IMR-90 (cell line): ENCODE results near the gene ENO3. TPM values are rescaled to one million over a fixed set of nuclear protein-coding genes. Genes with fewer than 3 reads are reported as not detected.
A peak's percentile ranks its signal among the peaks of the same experiment; 100 is the strongest.

ENCODE experiments used
- ATAC-seq: fragments of 200-7000 bp; cut with Tn5 transposase; 2 replicates; pipeline ENCODE4 v1.9.1; 2020; ENCODE audit warnings: low read depth, mild to moderate bottlenecking, moderate library complexity
- BruUV-seq: library from RNA; stranded (reverse); fragments of 400-500 nt; replicated peaks from 2 replicates; lab custom pipeline; 2021; lab: Mats Ljungman, UMichigan
- CTCF ChIA-PET: fragments of 300-600 bp; formaldehyde crosslinking; extraction: SDS; loops from one replicate; lab custom pipeline; 2021; ENCODE audit warnings: antibody characterized with exemption; lab: Yijun Ruan, JAX
- POLR2A ChIA-PET: fragments of 300-600 bp; sonication (Branson Sonifier 250); formaldehyde crosslinking; loops from one replicate; lab custom pipeline; 2022; ENCODE audit warnings: antibody characterized with exemption; ENCODE audit not compliant: unreplicated experiment; lab: Charles Lee
- DNase-seq: peaks from one replicate; pipeline ENCODE4 v3.0.0; 2013
- H2AFZ ChIP-seq: replicated peaks from 2 replicates; pipeline ENCODE3; 2013; ENCODE audit warnings: low read length, mild to moderate bottlenecking; ENCODE audit not compliant: poor library complexity
- H2AK5ac ChIP-seq: 2 replicates; pipeline ENCODE4 v1.6.1; 2013; ENCODE audit warnings: low read depth, low read length, inconsistent platforms
- H2AK9ac ChIP-seq: replicated peaks from 2 replicates; pipeline ENCODE3; 2013; ENCODE audit warnings: mild to moderate bottlenecking, low read depth, low read length, moderate library complexity; ENCODE audit not compliant: poor library complexity
- H2BK120ac ChIP-seq: 2 replicates; pipeline ENCODE4 v1.6.1; 2013; ENCODE audit warnings: low read depth, low read length, inconsistent platforms
- H2BK15ac ChIP-seq: 3 replicates; pipeline ENCODE4 v1.6.1; 2013; ENCODE audit warnings: low read depth, low read length, inconsistent platforms
- H2BK20ac ChIP-seq: 2 replicates; pipeline ENCODE4 v1.6.1; 2013; ENCODE audit warnings: low read depth, mild to moderate bottlenecking, inconsistent platforms, low read length, moderate library complexity
- H2BK5ac ChIP-seq: 2 replicates; pipeline ENCODE4 v1.6.1; 2013; ENCODE audit warnings: mild to moderate bottlenecking, low read depth, low read length, inconsistent platforms; ENCODE audit not compliant: poor library complexity, severe bottlenecking
- H3K14ac ChIP-seq: replicated peaks from 2 replicates; pipeline ENCODE4 v1.6.1; 2013; ENCODE audit warnings: low read depth, low read length, inconsistent platforms
- H3K18ac ChIP-seq: 2 replicates; pipeline ENCODE4 v1.6.1; 2013; ENCODE audit warnings: low read depth, low read length, control low read depth
- H3K23ac ChIP-seq: 2 replicates; pipeline ENCODE4 v1.6.1; 2013; ENCODE audit warnings: low read depth, low read length, inconsistent platforms
- H3K27ac ChIP-seq: 2 replicates; pipeline ENCODE4 v1.5.1; 2013; ENCODE audit warnings: mild to moderate bottlenecking, control low read depth, low read length; ENCODE audit not compliant: insufficient read depth
- H3K27me3 ChIP-seq: 2 replicates; pipeline ENCODE4 v1.6.1; 2013; ENCODE audit warnings: low read length; ENCODE audit not compliant: control insufficient read depth, insufficient read depth
- H3K36me3 ChIP-seq: 2 replicates; pipeline ENCODE4 v1.6.1; 2013; ENCODE audit warnings: low read length, mixed read lengths; ENCODE audit not compliant: control insufficient read depth, insufficient read depth
- H3K4ac ChIP-seq: 2 replicates; pipeline ENCODE4 v1.6.1; 2013; ENCODE audit warnings: low read depth, low read length, inconsistent platforms
- H3K4me1 ChIP-seq: 2 replicates; pipeline ENCODE4 v1.6.1; 2013; ENCODE audit warnings: low read length, mixed read lengths; ENCODE audit not compliant: control insufficient read depth, insufficient read depth
- H3K4me2 ChIP-seq: 2 replicates; pipeline ENCODE4 v1.6.1; 2013; ENCODE audit warnings: low read depth, mild to moderate bottlenecking, control low read depth, low read length, moderate library complexity
- H3K4me3 ChIP-seq: 2 replicates; pipeline ENCODE4 v1.5.1; 2013; ENCODE audit warnings: low read depth, mild to moderate bottlenecking, control low read depth, low read length, moderate library complexity; ENCODE audit not compliant: insufficient read depth
- H3K56ac ChIP-seq: 2 replicates; pipeline ENCODE4 v1.6.1; 2013; ENCODE audit warnings: low read length, inconsistent platforms; ENCODE audit not compliant: insufficient read depth; ENCODE audit errors: extremely low read depth
- H3K79me1 ChIP-seq, 2 experiments: 2 replicates each; pipeline ENCODE4 v1.6.1; 2013; ENCODE audit warnings: low read length in 2 of 2, inconsistent platforms in 1 of 2, low read depth in 1 of 2
- H3K9ac ChIP-seq: 2 replicates; pipeline ENCODE4 v1.6.1; 2013; ENCODE audit warnings: low read depth, low read length, control low read depth
- H3K9me1 ChIP-seq: 2 replicates; pipeline ENCODE4 v1.6.1; 2013; ENCODE audit warnings: low read length, inconsistent platforms; ENCODE audit not compliant: insufficient read depth
- H3K9me3 ChIP-seq: 2 replicates; pipeline ENCODE4 v1.6.1; 2013; ENCODE audit warnings: low read length; ENCODE audit not compliant: control insufficient read depth, insufficient read depth
- H4K20me1 ChIP-seq: 2 replicates; pipeline ENCODE4 v1.6.1; 2013; ENCODE audit warnings: low read length, inconsistent platforms; ENCODE audit not compliant: insufficient read depth
- H4K5ac ChIP-seq: 2 replicates; pipeline ENCODE4 v1.6.1; 2013; ENCODE audit warnings: mild to moderate bottlenecking, low read depth, low read length, control low read depth
- H4K8ac ChIP-seq, 2 experiments: 2 replicates each; pipeline ENCODE4 v1.6.1; 2013; ENCODE audit warnings: low read depth in 2 of 2, low read length in 2 of 2, control low read depth in 1 of 2, inconsistent platforms in 1 of 2
- H4K91ac ChIP-seq: 2 replicates; pipeline ENCODE4 v1.6.1; 2013; ENCODE audit warnings: low read depth, low read length, inconsistent platforms; ENCODE audit not compliant: insufficient read depth
- BHLHE40 ChIP-seq: fragments of 150-350 bp; IDR thresholded peaks from 2 replicates; pipeline ENCODE4 v1.6.1; 2016; ENCODE audit warnings: mild to moderate bottlenecking, low read depth, low read length
- CEBPB ChIP-seq: IDR thresholded peaks from 2 replicates; pipeline ENCODE4 v1.6.1; 2012; ENCODE audit warnings: low read depth, low read length, improper control_type of control experiment
- CHD1 ChIP-seq: IDR thresholded peaks from 2 replicates; pipeline ENCODE4 v1.6.1; 2012; ENCODE audit warnings: low read depth, low read length, improper control_type of control experiment
- CTCF ChIP-seq: conservative IDR thresholded peaks from 2 replicates; pipeline ENCODE4 v1.5.1; 2012; ENCODE audit warnings: mild to moderate bottlenecking, low read depth, low read length, improper control_type of control experiment
- FOS ChIP-seq: fragments of 150-350 bp; IDR thresholded peaks from 2 replicates; pipeline ENCODE4 v1.6.1; 2016; ENCODE audit warnings: low read depth, low read length
- RAD21 ChIP-seq: IDR thresholded peaks from 2 replicates; pipeline ENCODE4 v1.6.1; 2012; ENCODE audit warnings: low read length, improper control_type of control experiment
- SMC3 ChIP-seq: fragments of 150-350 bp; IDR thresholded peaks from 2 replicates; pipeline ENCODE4 v1.6.1; 2016; ENCODE audit warnings: low read depth, mild to moderate bottlenecking, antibody characterized with exemption, low read length, moderate library complexity
- WGBS, 2 experiments: methylation state at CpG; one replicate each; pipeline versions ENCODE4 v1.1.5 to v1.1.7; 2013; ENCODE audit warnings: missing lambda C conversion rate in 2 of 2; ENCODE audit not compliant: insufficient read length in 1 of 2; ENCODE audit errors: extremely low coverage in 2 of 2; 5-methylcytosine and 5-hydroxymethylcytosine counted together
- dilution Hi-C: fragments of 300-500 bp; cut with HindIII; formaldehyde crosslinking; loops from one replicate; pipeline ENCODE4 v1.14.3; 2018; ENCODE audit warnings: low sequenced_read_pairs; ENCODE audit not compliant: unreplicated experiment
- in situ Hi-C: fragments of 300-500 bp; cut with MboI; formaldehyde crosslinking; loops from 3 replicates; pipeline ENCODE4 v1.14.3; 2019; ENCODE audit warnings: low sequenced_read_pairs, inconsistent platforms, mixed read lengths
- intact Hi-C: fragments of 100-400 bp; cut with micrococcal nuclease; formaldehyde crosslinking; loops from 2 replicates; pipeline ENCODE4 v1.10.0; 2022
- polyA plus RNA-seq, 3 experiments: library from polyadenylated mRNA; depleted of rRNA; stranded (reverse); fragments of >200 nt; gene quantifications; 2 replicates each; pipeline ENCODE4 v1.2.3, GENCODE V29; 2012; ENCODE audit warnings: low replicate concordance in 1 of 3
- total RNA-seq: library from RNA; depleted of rRNA; stranded (reverse); fragments of >200 nt; gene quantifications from 2 replicates; pipeline ENCODE4 v1.2.3, GENCODE V29; 2012

The ENO3 gene
- total and polyA plus RNA-seq, 2 of the 4 experiments (the other 2 are of a cell fraction), result 1.4 to 5.1 TPM

GRCh38 chr17:4903051-4903818 is 47.7 kb upstream of the ENO3 start, which contains the start of gene CHRNE:
Gene CHRNE, minus strand, starts transcription at chr17:4903098. Its CDS starts 35 bp downstream, at chr17:4903063.
- Histone ChIP-seq H3K9ac (no peak within 1 kb of the TSS), H3K18ac (no peak within 1 kb of the TSS), H3K14ac (no peak within 1 kb of the TSS), H2BK120ac (no peak within 1 kb of the TSS), H4K91ac (no peak within 1 kb of the TSS), H2AFZ (peak within 1 kb of the TSS; percentile 40), H3K4me1 (no peaks in the 10 kb centered on the region), H3K79me1 (no peaks in the 10 kb centered on the region), H2BK20ac (no peak within 1 kb of the TSS), H3K36me3 (peaks cover 2% of the 10 kb centered on the region; the same call in 1 of the 2 replicates), H3K4ac (no peak within 1 kb of the TSS), H3K9me3 (no peaks in the 10 kb centered on the region; the same call in 1 of the 2 replicates), H3K56ac (no peak within 1 kb of the TSS), H2AK5ac (0 out of 2 replicates have a peak within 1 kb of the TSS, but pooled peaks have one; percentile 63), H2BK15ac (no peak within 1 kb of the TSS), H2BK5ac (no peak within 1 kb of the TSS), H4K5ac (no peak within 1 kb of the TSS), H3K23ac (no peak within 1 kb of the TSS), H3K4me3 (no peak within 1 kb of the TSS), H2AK9ac (peak within 1 kb of the TSS; percentile 58), H3K27ac (no peak within 1 kb of the TSS), H3K27me3 (peaks cover 2% of the 10 kb centered on the region; the same call in 1 of the 2 replicates), H4K20me1 (no peaks in the 10 kb centered on the region; the same call in 1 of the 2 replicates), H3K9me1 (peaks cover 4% of the 10 kb centered on the region; the same call in 1 of the 2 replicates), H4K8ac (no peak within 1 kb of the TSS), H3K4me2 (no peak within 1 kb of the TSS)
- CTCF ChIA-PET, result interaction anchor here (0.6 to 1.5 kb wide), 5 partner anchors 18 to 212 kb away, joined by 3 to 5 read pairs (median 4); partner anchors contain the start of gene SPAG7
- in situ Hi-C loops (no loop called here), dilution Hi-C loops (no loop called here), intact Hi-C loops (loop anchor here (1.0 kb wide), 1 partner anchor 116 kb away; no protein-coding TSS in a partner anchor)
- BruUV-seq, result no TSS peak
- DNase-seq, result peak; percentile 79
- peak; percentile 73 for ATAC-seq
- WGBS, 2 experiments, result no CpG with 5 or more reads among the region's 10 CpGs
- TF ChIP-seq CHD1, result no peak
- no peak for TF ChIP-seq FOS
- TF ChIP-seq BHLHE40, result peak; percentile 67
- TF ChIP-seq SMC3, result peak; percentile 46; the same call in 1 of the 2 replicates
- peak; percentile 50 for TF ChIP-seq RAD21
- TF ChIP-seq CTCF, result peak; percentile 65
- TF ChIP-seq CEBPB, result no peak
- POLR2A ChIA-PET, result no interaction called here
